Calu3 (cell line): ENCODE measurements around the gene FLT4. TPM values are rescaled to one million over a fixed set of nuclear protein-coding genes. Genes with fewer than 3 reads are reported as not detected.

Source experiments
- BruUV-seq: library from RNA; stranded (reverse); fragments of 400-500 nt; replicated peaks from 2 replicates; lab custom pipeline; 2021; lab: Mats Ljungman, UMichigan
- CTCF ChIA-PET: fragments of 300-600 bp; sonication (Branson Sonifier 250); formaldehyde crosslinking; loops from one replicate; lab custom pipeline; 2022; ENCODE audit warnings: antibody characterized with exemption; lab: Charles Lee
- DNase-seq: peaks from one replicate; pipeline ENCODE4 v3.0.0; 2022
- H3K27ac Mint-ChIP-seq: one replicate; pipeline ENCODE4 v1.8.0; 2022; ENCODE audit warnings: mixed read lengths; ENCODE audit not compliant: unreplicated experiment
- H3K27me3 Mint-ChIP-seq: one replicate; pipeline ENCODE4 v1.8.0; 2022; ENCODE audit warnings: mixed read lengths; ENCODE audit not compliant: unreplicated experiment
- H3K36me3 Mint-ChIP-seq: one replicate; pipeline ENCODE4 v1.8.0; 2022; ENCODE audit warnings: mild to moderate bottlenecking, moderate library complexity, mixed read lengths; ENCODE audit not compliant: insufficient read depth, unreplicated experiment
- H3K4me1 Mint-ChIP-seq: one replicate; pipeline ENCODE4 v1.8.0; 2022; ENCODE audit warnings: mild to moderate bottlenecking, low read depth, mixed read lengths; ENCODE audit not compliant: unreplicated experiment
- H3K4me3 Mint-ChIP-seq: one replicate; pipeline ENCODE4 v1.8.0; 2022; ENCODE audit warnings: mild to moderate bottlenecking, low read depth, moderate library complexity, mixed read lengths; ENCODE audit not compliant: unreplicated experiment
- H3K9me3 Mint-ChIP-seq: one replicate; pipeline ENCODE4 v1.8.0; 2022; ENCODE audit warnings: low read depth, mixed read lengths; ENCODE audit not compliant: unreplicated experiment
- CTCF ChIP-seq: fragments of 200-600 bp; IDR thresholded peaks from one replicate; pipeline ENCODE4 v1.8.0; 2022; ENCODE audit warnings: antibody characterized with exemption; ENCODE audit not compliant: unreplicated experiment
- intact Hi-C: fragments of 100-400 bp; cut with micrococcal nuclease; formaldehyde crosslinking; loops from one replicate; pipeline ENCODE4 v1.10.0; 2022; ENCODE audit not compliant: unreplicated experiment
- total RNA-seq: library from RNA; stranded (reverse); gene quantifications from 2 replicates; pipeline ENCODE4 v1.2.3, GENCODE V29; 2022

FLT4 gene
- total RNA-seq, 1 experiment from 2014 or later, result not detected

GRCh38 chr5:180595046-180595379 is 54.4 kb downstream of the FLT4 start:
- BruUV-seq, result no TSS peak
- intact Hi-C loops, result no loop called here
- no peak for DNase-seq

GRCh38 chr5:180594311-180595045 is 54.9 kb downstream of the FLT4 start:
- no peak for DNase-seq
- H3K4me1 Mint-ChIP-seq, result peaks cover 16% of the 10 kb centered on the region
- no peaks in the 10 kb centered on the region for H3K9me3 Mint-ChIP-seq
- no peaks in the 10 kb centered on the region for H3K36me3 Mint-ChIP-seq
- CTCF ChIA-PET, result interaction anchor here (0.6 kb wide), 1 partner anchor 19 kb away, joined by 5 read pairs; no protein-coding TSS in a partner anchor
- no peak for TF ChIP-seq CTCF
- H3K27me3 Mint-ChIP-seq, result peaks cover 69% of the 10 kb centered on the region
- intact Hi-C loops, result no loop called here
- no peak overlapping the region for H3K4me3 Mint-ChIP-seq
- BruUV-seq, result no TSS peak
- no peak overlapping the region for H3K27ac Mint-ChIP-seq

More at GRCh38 chr5:180595046-180595379, 54.4 kb downstream of the FLT4 start:
- no peaks in the 10 kb centered on the region for H3K36me3 Mint-ChIP-seq
- peaks cover 68% of the 10 kb centered on the region for H3K27me3 Mint-ChIP-seq
- CTCF ChIA-PET, result no interaction called here
- no peak for TF ChIP-seq CTCF
- H3K27ac Mint-ChIP-seq, result no peak overlapping the region
- no peak overlapping the region for H3K4me3 Mint-ChIP-seq
- peaks cover 16% of the 10 kb centered on the region for H3K4me1 Mint-ChIP-seq
- no peaks in the 10 kb centered on the region for H3K9me3 Mint-ChIP-seq

- Mint-ChIP-seq H3K27ac (no peak overlapping the region), H3K4me3 (no peak overlapping the region), H3K4me1 (peaks cover 16% of the 10 kb centered on the region), H3K36me3 (no peaks in the 10 kb centered on the region), H3K27me3 (peaks cover 78% of the 10 kb centered on the region), H3K9me3 (no peaks in the 10 kb centered on the region)
- no TSS peak for BruUV-seq
- DNase-seq, result no peak
- CTCF ChIA-PET, result interaction anchor here (0.6 kb wide), 1 partner anchor 20 kb away, joined by 5 read pairs; no protein-coding TSS in a partner anchor
- intact Hi-C loops, result no loop called here
- no peak for TF ChIP-seq CTCF
Observed at GRCh38 chr5:180593446-180594206, 55.8 kb downstream of the FLT4 start.

GRCh38 chr5:180592176-180592575 is 57.2 kb downstream of the FLT4 start:
- H3K27ac Mint-ChIP-seq, result no peak overlapping the region
- intact Hi-C loops, result no loop called here
- no TSS peak for BruUV-seq
- peak overlapping the region; percentile 37 for H3K4me3 Mint-ChIP-seq
- no peaks in the 10 kb centered on the region for H3K36me3 Mint-ChIP-seq
- DNase-seq, result no peak
- no peaks in the 10 kb centered on the region for H3K9me3 Mint-ChIP-seq
- no peak for TF ChIP-seq CTCF
- peaks cover 16% of the 10 kb centered on the region for H3K4me1 Mint-ChIP-seq
- H3K27me3 Mint-ChIP-seq, result peaks cover 81% of the 10 kb centered on the region
- CTCF ChIA-PET, result no interaction called here
